SK-N-SH (cell line): Measurements from ENCODE around the gene ATG2A.

Experiments
- CTCF ChIP-seq: fragments of 200-600 bp; sonication (generic); IDR thresholded peaks from 2 replicates; pipeline ENCODE4 v1.6.1; 2017; ENCODE audit warnings: antibody characterized with exemption, mild to moderate bottlenecking, moderate library complexity
- FOXM1 ChIP-seq: IDR thresholded peaks from 2 replicates; pipeline ENCODE4 v1.4.0; 2012; ENCODE audit warnings: low read depth, mild to moderate bottlenecking
- POLR2AphosphoS5 ChIP-seq: IDR thresholded peaks from 2 replicates; pipeline ENCODE4 v1.6.1; 2012; ENCODE audit warnings: low read depth, low read length
- TAF1 ChIP-seq: IDR thresholded peaks from 2 replicates; pipeline ENCODE4 v1.6.1; 2012; ENCODE audit warnings: low read depth, mild to moderate bottlenecking, low read length, moderate library complexity, borderline replicate concordance
- USF1 ChIP-seq: IDR thresholded peaks from 2 replicates; pipeline ENCODE4 v1.4.0; 2012; ENCODE audit warnings: low read depth, borderline replicate concordance

GRCh38 chr11:64917663-64917995, 620 bp upstream of the ATG2A start:
- TF ChIP-seq USF1, result no peak
- no peak for TF ChIP-seq TAF1
- TF ChIP-seq FOXM1, result no peak
- no peak for TF ChIP-seq POLR2AphosphoS5
- no peak for TF ChIP-seq CTCF
